Hepatocyte (in vitro differentiated cells): ENCODE results near the gene ZNHIT6.

Source experiments
- EZH2 ChIP-seq: fragments of 200-600 bp; sonication (generic); IDR thresholded peaks from 2 replicates; pipeline ENCODE4 v1.6.1; 2016; ENCODE audit warnings: antibody characterized with exemption, mild to moderate bottlenecking, borderline replicate concordance
- EZH2phosphoT487 ChIP-seq: fragments of 200-600 bp; sonication (generic); IDR thresholded peaks from one replicate; pipeline ENCODE4 v1.6.1; 2018; ENCODE audit warnings: antibody characterized with exemption, mild to moderate bottlenecking, low read depth, moderate library complexity; ENCODE audit not compliant: unreplicated experiment, severe bottlenecking
- TF ChIP-seq, protein P1 (sequence below): fragments of 200-600 bp; sonication (generic); IDR thresholded peaks from 2 replicates; pipeline ENCODE4 v1.5.1; 2016; ENCODE audit warnings: antibody characterized with exemption, mild to moderate bottlenecking; ENCODE audit not compliant: poor library complexity

DNA sequence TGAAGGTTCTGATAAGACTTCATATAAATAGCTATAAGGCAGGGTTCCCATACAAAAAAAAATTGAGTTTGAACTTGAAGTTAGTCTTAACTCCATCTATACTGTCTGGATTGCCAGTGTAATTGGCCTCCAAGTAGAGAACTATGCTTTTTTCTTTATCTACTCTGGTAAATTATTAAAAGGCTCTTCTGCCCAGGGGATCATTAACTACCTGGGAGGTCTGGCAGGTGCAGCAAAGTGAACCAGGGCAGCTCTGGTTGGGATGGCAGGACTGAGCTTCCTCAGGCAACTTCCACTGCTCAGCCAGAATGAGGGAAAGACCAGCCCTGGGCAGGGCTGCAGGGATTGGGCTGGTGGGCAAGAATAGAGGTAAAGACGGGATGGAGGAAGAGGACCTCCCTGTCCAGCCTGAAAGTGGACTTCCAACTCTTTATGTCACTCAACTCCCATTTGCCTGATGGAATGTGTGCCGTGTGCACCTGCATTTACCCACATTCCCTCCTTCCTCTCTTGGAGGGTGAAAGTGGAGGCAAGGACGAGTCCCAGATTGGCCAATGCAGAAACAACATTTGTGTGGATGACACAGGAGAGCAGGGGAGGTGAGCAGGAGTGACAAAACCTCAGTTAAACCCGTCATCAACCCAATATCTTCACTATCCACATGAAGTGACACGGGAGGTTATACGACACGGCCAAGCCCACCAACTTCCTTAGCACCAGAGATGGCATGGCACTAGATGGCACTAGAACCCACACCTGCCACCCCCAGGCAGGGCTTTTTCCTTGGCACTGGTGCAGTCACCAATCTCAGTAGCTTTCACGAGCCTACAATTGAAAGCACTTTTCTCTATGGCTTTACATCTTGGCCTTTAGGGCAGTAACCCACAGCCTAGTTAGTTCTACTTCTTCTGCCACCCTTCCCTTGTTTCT lies 102.5 kb downstream of the ZNHIT6 start:
- TF ChIP-seq, protein P1, sequence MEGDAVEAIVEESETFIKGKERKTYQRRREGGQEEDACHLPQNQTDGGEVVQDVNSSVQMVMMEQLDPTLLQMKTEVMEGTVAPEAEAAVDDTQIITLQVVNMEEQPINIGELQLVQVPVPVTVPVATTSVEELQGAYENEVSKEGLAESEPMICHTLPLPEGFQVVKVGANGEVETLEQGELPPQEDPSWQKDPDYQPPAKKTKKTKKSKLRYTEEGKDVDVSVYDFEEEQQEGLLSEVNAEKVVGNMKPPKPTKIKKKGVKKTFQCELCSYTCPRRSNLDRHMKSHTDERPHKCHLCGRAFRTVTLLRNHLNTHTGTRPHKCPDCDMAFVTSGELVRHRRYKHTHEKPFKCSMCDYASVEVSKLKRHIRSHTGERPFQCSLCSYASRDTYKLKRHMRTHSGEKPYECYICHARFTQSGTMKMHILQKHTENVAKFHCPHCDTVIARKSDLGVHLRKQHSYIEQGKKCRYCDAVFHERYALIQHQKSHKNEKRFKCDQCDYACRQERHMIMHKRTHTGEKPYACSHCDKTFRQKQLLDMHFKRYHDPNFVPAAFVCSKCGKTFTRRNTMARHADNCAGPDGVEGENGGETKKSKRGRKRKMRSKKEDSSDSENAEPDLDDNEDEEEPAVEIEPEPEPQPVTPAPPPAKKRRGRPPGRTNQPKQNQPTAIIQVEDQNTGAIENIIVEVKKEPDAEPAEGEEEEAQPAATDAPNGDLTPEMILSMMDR = no peak
- TF ChIP-seq EZH2 (no peak), EZH2phosphoT487 (no peak)
